ENCODE measurements around the gene COL4A2.

DNA sequence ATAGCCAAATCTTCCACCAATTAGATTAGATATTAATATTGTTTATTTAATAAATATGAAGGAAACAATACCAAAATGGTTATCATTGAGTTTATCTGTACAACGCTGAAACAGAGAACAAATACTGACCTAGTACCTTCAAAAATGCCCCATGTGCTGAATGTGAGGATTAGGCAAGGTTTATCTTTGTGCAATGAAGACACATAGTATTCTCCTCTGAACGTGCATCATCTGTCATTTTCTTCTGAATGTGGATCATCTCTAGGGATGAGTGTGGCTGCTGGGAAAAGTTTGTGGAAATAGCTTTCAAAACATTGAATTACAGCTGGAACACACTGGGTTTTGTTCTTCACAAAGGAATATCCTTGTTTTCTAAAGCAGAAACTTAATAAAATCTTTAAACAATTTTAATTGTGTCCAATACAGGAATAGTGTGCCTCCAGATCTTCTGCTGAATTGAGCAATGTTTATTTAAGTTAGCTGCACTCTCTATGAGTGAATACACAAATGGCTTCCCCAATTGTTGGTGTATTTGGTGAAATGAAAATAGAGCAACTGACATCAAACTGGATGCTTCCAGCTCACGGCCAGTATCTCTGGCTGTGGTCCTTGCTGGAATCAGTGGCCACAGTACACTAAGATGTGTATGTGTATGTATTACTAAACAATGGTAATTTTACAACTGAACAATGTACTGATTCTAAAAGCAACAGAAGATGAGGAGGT is 6.8 kb upstream of the COL4A2 start:
- no peak for TF ChIP-seq POLR2A (IDR thresholded peaks at IDR 0.05)
- TF ChIP-seq, protein P1, sequence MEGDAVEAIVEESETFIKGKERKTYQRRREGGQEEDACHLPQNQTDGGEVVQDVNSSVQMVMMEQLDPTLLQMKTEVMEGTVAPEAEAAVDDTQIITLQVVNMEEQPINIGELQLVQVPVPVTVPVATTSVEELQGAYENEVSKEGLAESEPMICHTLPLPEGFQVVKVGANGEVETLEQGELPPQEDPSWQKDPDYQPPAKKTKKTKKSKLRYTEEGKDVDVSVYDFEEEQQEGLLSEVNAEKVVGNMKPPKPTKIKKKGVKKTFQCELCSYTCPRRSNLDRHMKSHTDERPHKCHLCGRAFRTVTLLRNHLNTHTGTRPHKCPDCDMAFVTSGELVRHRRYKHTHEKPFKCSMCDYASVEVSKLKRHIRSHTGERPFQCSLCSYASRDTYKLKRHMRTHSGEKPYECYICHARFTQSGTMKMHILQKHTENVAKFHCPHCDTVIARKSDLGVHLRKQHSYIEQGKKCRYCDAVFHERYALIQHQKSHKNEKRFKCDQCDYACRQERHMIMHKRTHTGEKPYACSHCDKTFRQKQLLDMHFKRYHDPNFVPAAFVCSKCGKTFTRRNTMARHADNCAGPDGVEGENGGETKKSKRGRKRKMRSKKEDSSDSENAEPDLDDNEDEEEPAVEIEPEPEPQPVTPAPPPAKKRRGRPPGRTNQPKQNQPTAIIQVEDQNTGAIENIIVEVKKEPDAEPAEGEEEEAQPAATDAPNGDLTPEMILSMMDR (IDR thresholded peaks at IDR 0.05) = no peak

All from vagina (tissue), 2 donors.